Smooth muscle cell (in vitro differentiated cells): Measurements from ENCODE around the gene TNFRSF18. TPM values are rescaled to one million over a fixed set of nuclear protein-coding genes. Genes with fewer than 3 reads are reported as not detected.

Experiments used
- DNase-seq: peaks from one replicate; lab custom pipeline; 2025; ENCODE audit not compliant: unreplicated experiment; lab: John Stamatoyannopoulos, UW
- H2AFZ ChIP-seq: fragments of 200-600 bp; sonication (generic); 2 replicates; pipeline ENCODE4 v1.6.0; 2016; ENCODE audit warnings: antibody characterized with exemption, low read depth, mild to moderate bottlenecking
- H3F3A ChIP-seq: fragments of 200-600 bp; sonication (generic); 2 replicates; pipeline ENCODE4 v1.6.0; 2017; ENCODE audit warnings: antibody characterized with exemption, low read depth
- H3K27ac ChIP-seq: fragments of 200-600 bp; sonication (generic); 2 replicates; pipeline ENCODE4 v1.5.1; 2016; ENCODE audit warnings: low read depth, mild to moderate bottlenecking
- H3K27me3 ChIP-seq: fragments of 200-600 bp; sonication (generic); 2 replicates; pipeline ENCODE4 v1.6.1; 2016; ENCODE audit warnings: low read depth, mild to moderate bottlenecking
- H3K36me3 ChIP-seq: fragments of 200-600 bp; sonication (generic); 2 replicates; pipeline ENCODE4 v1.5.1; 2016; ENCODE audit warnings: low read depth
- H3K4me1 ChIP-seq: fragments of 200-600 bp; sonication (generic); 2 replicates; pipeline ENCODE4 v1.5.1; 2016; ENCODE audit warnings: low read depth
- H3K4me2 ChIP-seq: fragments of 200-600 bp; sonication (generic); 2 replicates; pipeline ENCODE4 v1.6.0; 2016; ENCODE audit warnings: mild to moderate bottlenecking
- H3K4me3 ChIP-seq: fragments of 200-600 bp; sonication (generic); 2 replicates; pipeline ENCODE4 v1.5.1; 2016; ENCODE audit warnings: mild to moderate bottlenecking
- H3K79me2 ChIP-seq: fragments of 200-600 bp; sonication (generic); 2 replicates; pipeline ENCODE4 v1.6.0; 2016; ENCODE audit warnings: low read depth, mild to moderate bottlenecking
- H3K9ac ChIP-seq: fragments of 200-600 bp; sonication (generic); 2 replicates; pipeline ENCODE4 v1.6.0; 2016; ENCODE audit warnings: low read depth
- H3K9me3 ChIP-seq: fragments of 200-600 bp; sonication (generic); replicated peaks from 2 replicates; pipeline ENCODE4 v1.5.1; 2016; ENCODE audit warnings: low read depth
- H4K20me1 ChIP-seq: fragments of 200-600 bp; sonication (generic); 2 replicates; pipeline ENCODE4 v1.6.0; 2016; ENCODE audit warnings: low read depth
- WGBS: methylation state at CpG from one replicate; pipeline ENCODE4 v1.1.7; 2016; ENCODE audit warnings: low lambda C conversion rate; 5-methylcytosine and 5-hydroxymethylcytosine counted together
- polyA plus RNA-seq: library from polyadenylated mRNA; unstranded; fragments of >200 nt; fragmentation: Nextera tagmentation; extraction: Ambion mirVana; gene quantifications from 2 replicates; pipeline ENCODE4 v1.2.1, GENCODE V29; 2016
- total RNA-seq: library from RNA; depleted of rRNA; stranded (reverse); fragments of >200 nt; gene quantifications from 2 replicates; pipeline ENCODE4 v1.2.3, GENCODE V29; 2014
- TF ChIP-seq, protein P1 (sequence below): fragments of 200-600 bp; sonication (generic); IDR thresholded peaks from 2 replicates; pipeline ENCODE4 v1.5.1; 2017; ENCODE audit warnings: borderline replicate concordance, mild to moderate bottlenecking, antibody characterized with exemption; ENCODE audit not compliant: insufficient read depth, poor library complexity, severe bottlenecking

Gene TNFRSF18
- total and polyA plus RNA-seq, 2 experiments from 2014 or later, result 4.8 to 12.2 TPM

GRCh38 chr1:1161683-1162079 is 44.7 kb downstream of the TNFRSF18 start:
- no peaks in the 10 kb centered on the region for H4K20me1 ChIP-seq
- no peak overlapping the region for H3K27ac ChIP-seq
- TF ChIP-seq, protein P1, sequence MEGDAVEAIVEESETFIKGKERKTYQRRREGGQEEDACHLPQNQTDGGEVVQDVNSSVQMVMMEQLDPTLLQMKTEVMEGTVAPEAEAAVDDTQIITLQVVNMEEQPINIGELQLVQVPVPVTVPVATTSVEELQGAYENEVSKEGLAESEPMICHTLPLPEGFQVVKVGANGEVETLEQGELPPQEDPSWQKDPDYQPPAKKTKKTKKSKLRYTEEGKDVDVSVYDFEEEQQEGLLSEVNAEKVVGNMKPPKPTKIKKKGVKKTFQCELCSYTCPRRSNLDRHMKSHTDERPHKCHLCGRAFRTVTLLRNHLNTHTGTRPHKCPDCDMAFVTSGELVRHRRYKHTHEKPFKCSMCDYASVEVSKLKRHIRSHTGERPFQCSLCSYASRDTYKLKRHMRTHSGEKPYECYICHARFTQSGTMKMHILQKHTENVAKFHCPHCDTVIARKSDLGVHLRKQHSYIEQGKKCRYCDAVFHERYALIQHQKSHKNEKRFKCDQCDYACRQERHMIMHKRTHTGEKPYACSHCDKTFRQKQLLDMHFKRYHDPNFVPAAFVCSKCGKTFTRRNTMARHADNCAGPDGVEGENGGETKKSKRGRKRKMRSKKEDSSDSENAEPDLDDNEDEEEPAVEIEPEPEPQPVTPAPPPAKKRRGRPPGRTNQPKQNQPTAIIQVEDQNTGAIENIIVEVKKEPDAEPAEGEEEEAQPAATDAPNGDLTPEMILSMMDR, result no peak
- peaks cover 3% of the 10 kb centered on the region for H3F3A ChIP-seq
- H3K27me3 ChIP-seq, result peaks cover 10% of the 10 kb centered on the region
- 87% methylated on average over 7 of the region's 17 CpGs for WGBS
- no peaks in the 10 kb centered on the region for H3K79me2 ChIP-seq
- no peaks in the 10 kb centered on the region for H3K9me3 ChIP-seq
- DNase-seq, result no peak
- no peaks in the 10 kb centered on the region for H3K36me3 ChIP-seq
- no peak overlapping the region for H3K9ac ChIP-seq
- no peak overlapping the region for H3K4me3 ChIP-seq
- no peak overlapping the region for H2AFZ ChIP-seq
- H3K4me1 ChIP-seq, result peaks cover 24% of the 10 kb centered on the region
- H3K4me2 ChIP-seq, result no peak overlapping the region

DNA sequence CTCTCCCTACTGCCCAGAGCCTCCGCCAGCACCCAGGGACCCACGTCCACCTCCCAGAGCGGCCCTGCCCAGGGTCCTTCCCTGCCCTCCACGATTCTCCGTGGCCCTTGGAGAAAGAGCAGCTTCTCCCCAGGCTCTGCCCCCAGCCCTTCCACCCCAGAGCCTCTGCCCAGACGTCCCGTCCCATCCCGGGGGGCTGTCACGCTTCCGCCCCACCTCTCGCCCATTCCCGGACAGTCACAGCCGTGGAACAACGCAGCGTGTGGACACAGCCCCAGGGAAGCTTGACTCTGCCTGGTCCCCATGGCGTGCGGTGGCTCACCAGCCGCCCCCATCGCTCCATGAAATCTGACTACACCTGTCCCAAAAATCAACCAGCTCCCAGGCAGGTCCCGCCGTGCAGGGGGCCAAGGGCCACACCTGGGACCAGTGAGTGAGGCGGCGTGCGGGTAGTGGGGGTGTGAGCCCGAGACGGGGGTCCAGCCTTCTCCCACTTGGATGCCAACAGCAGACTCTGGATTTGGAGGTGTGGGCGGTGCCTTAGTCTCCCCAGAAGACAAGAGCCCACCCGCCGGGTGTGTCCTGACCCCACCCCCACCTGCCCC is 45.2 kb downstream of the TNFRSF18 start:
- Histone ChIP-seq H2AFZ (no peak overlapping the region), H3K36me3 (no peaks in the 10 kb centered on the region), H3K27me3 (peaks cover 10% of the 10 kb centered on the region), H3K9me3 (no peaks in the 10 kb centered on the region), H3K27ac (no peak overlapping the region), H4K20me1 (no peaks in the 10 kb centered on the region), H3K9ac (no peak overlapping the region), H3K4me2 (no peak overlapping the region), H3K4me1 (peaks cover 24% of the 10 kb centered on the region), H3F3A (peaks cover 6% of the 10 kb centered on the region), H3K79me2 (no peaks in the 10 kb centered on the region), H3K4me3 (no peak overlapping the region)
- 94% methylated on average over 22 of the region's 29 CpGs for WGBS
- DNase-seq, result no peak
- TF ChIP-seq, protein P1, result no peak

DNA sequence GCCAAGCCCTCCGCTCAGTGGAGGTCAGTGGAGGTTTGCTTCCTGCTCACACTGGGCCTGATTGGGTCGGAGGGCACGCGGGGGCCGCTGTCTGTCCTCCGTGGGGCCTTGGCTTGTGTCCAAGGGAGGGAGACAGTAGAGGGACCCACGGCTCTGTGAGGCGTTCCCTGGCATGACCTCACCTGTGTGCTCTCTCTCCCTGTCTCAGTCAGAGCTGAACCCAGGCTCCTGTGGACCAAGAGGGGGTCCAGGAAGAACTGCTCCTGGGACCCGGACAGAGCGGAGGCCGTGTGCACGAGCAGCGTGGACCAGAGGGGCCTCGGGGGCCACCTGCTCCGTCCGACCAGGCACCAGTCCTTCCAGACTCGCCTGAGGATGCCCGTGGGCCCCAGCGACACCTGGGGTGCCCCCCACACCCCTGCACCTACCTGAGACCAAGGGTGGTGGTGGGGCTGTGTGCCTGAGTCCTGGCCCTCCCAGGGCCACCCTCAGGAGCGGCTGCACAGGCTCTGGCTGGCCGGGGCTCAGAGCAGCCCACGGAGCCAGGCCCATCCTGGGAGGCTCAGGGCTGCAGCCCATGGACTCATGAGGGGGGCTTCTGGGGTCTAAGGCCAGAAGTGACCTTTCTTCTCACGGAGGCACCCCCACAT is 46.0 kb downstream of the TNFRSF18 start:
- H3K9ac ChIP-seq, result no peak overlapping the region
- H3K4me1 ChIP-seq, result peaks cover 24% of the 10 kb centered on the region
- WGBS, result 90% methylated on average over 23 of the region's 23 CpGs
- H2AFZ ChIP-seq, result no peak overlapping the region
- no peak overlapping the region for H3K4me3 ChIP-seq
- H3K27ac ChIP-seq, result no peak overlapping the region
- DNase-seq, result no peak
- H3F3A ChIP-seq, result peaks cover 10% of the 10 kb centered on the region
- TF ChIP-seq, protein P1, result no peak
- no peaks in the 10 kb centered on the region for H3K79me2 ChIP-seq
- H4K20me1 ChIP-seq, result no peaks in the 10 kb centered on the region
- peaks cover 10% of the 10 kb centered on the region for H3K27me3 ChIP-seq
- no peak overlapping the region for H3K4me2 ChIP-seq
- H3K9me3 ChIP-seq, result no peaks in the 10 kb centered on the region
- H3K36me3 ChIP-seq, result no peaks in the 10 kb centered on the region
